Neuronal stem cell (in vitro differentiated cells): ENCODE data around the gene AFAP1.

Experiments
- DNase-seq: peaks from one replicate; pipeline ENCODE4 v3.0.0-alpha.2; 2013; ENCODE audit warnings: low spot score
- H2AFZ ChIP-seq: one replicate; pipeline ENCODE4 v1.6.1; 2013; ENCODE audit warnings: mild to moderate bottlenecking, low read length, inconsistent platforms
- H2AK5ac ChIP-seq: 2 replicates; pipeline ENCODE4 v1.6.1; 2013; ENCODE audit warnings: low read depth, mild to moderate bottlenecking, inconsistent platforms, low read length, moderate library complexity, mixed read lengths
- H2BK120ac ChIP-seq: 2 replicates; pipeline ENCODE4 v1.6.1; 2013; ENCODE audit warnings: low read depth, mild to moderate bottlenecking, inconsistent platforms, low read length, moderate library complexity, mixed read lengths
- H2BK12ac ChIP-seq: one replicate; pipeline ENCODE4 v1.6.1; 2013; ENCODE audit warnings: low read length, inconsistent platforms
- H2BK15ac ChIP-seq: 2 replicates; pipeline ENCODE4 v1.6.1; 2013; ENCODE audit warnings: mild to moderate bottlenecking, low read length, inconsistent platforms, mixed read lengths
- H2BK5ac ChIP-seq: one replicate; pipeline ENCODE4 v1.6.1; 2013; ENCODE audit warnings: inconsistent platforms, mild to moderate bottlenecking, low read length, moderate library complexity
- H3K14ac ChIP-seq: one replicate; pipeline ENCODE4 v1.6.1; 2013; ENCODE audit warnings: low read length, inconsistent platforms
- H3K18ac ChIP-seq: 2 replicates; pipeline ENCODE4 v1.6.1; 2013; ENCODE audit warnings: low read length, inconsistent platforms
- H3K23ac ChIP-seq: 2 replicates; pipeline ENCODE4 v1.6.1; 2013; ENCODE audit warnings: low read depth, mild to moderate bottlenecking, mixed read lengths, low read length, inconsistent platforms; ENCODE audit not compliant: poor library complexity
- H3K27ac ChIP-seq: replicated peaks from 3 replicates; pipeline ENCODE4 v1.5.1; 2013; ENCODE audit warnings: low read length, inconsistent platforms
- H3K27me3 ChIP-seq, 3 experiments: 2 replicates each; pipeline ENCODE4 v1.6.1; 2013; ENCODE audit warnings: low read length in 3 of 3, mild to moderate bottlenecking in 2 of 3, inconsistent platforms in 1 of 3, low read depth in 1 of 3, mixed read lengths in 1 of 3, moderate library complexity in 1 of 3; ENCODE audit not compliant: control insufficient read depth in 3 of 3, insufficient read depth in 3 of 3
- H3K36me3 ChIP-seq, 2 donors: replicated peaks in 1 of 2; 2 replicates each; pipeline ENCODE4 v1.6.1; 2013; ENCODE audit warnings: low read length in 2 of 2; ENCODE audit not compliant: control insufficient read depth in 2 of 2, insufficient read depth in 2 of 2
- H3K4ac ChIP-seq: 2 replicates; pipeline ENCODE4 v1.6.1; 2013; ENCODE audit warnings: inconsistent platforms, mild to moderate bottlenecking, low read length, moderate library complexity
- H3K4me1 ChIP-seq, 2 donors: 1 replicate in 1 of 2; 2 replicates in 1 of 2; pipeline ENCODE4 v1.6.1; 2013; ENCODE audit warnings: low read length in 2 of 2, low read depth in 1 of 2; ENCODE audit not compliant: control insufficient read depth in 2 of 2, insufficient read depth in 1 of 2
- H3K4me2 ChIP-seq: one replicate; pipeline ENCODE4 v1.6.1; 2013; ENCODE audit warnings: mild to moderate bottlenecking, low read length, inconsistent platforms; ENCODE audit not compliant: insufficient read depth, poor library complexity, severe bottlenecking
- H3K4me3 ChIP-seq, 2 donors: 2 replicates each; pipeline ENCODE4 v1.5.1; 2013; ENCODE audit warnings: low read length in 2 of 2, mild to moderate bottlenecking in 2 of 2, inconsistent platforms in 1 of 2, moderate library complexity in 1 of 2
- H3K79me1 ChIP-seq: one replicate; pipeline ENCODE4 v1.6.1; 2013; ENCODE audit warnings: low read depth, mild to moderate bottlenecking, inconsistent platforms, low read length, moderate library complexity
- H3K9ac ChIP-seq: one replicate; pipeline ENCODE4 v1.6.1; 2013; ENCODE audit warnings: mild to moderate bottlenecking, low read depth, low read length, inconsistent platforms; ENCODE audit not compliant: poor library complexity
- H3K9me3 ChIP-seq, 2 donors: replicated peaks in 1 of 2; 2 replicates each; pipeline versions ENCODE3 to v1.6.1; 2013; ENCODE audit warnings: low read length in 2 of 2, mild to moderate bottlenecking in 2 of 2, inconsistent platforms in 1 of 2, low read depth in 1 of 2, mixed read lengths in 1 of 2, moderate library complexity in 1 of 2; ENCODE audit not compliant: control insufficient read depth in 2 of 2, insufficient read depth in 1 of 2
- H4K8ac ChIP-seq: one replicate; pipeline ENCODE4 v1.6.1; 2013; ENCODE audit warnings: low read depth, mild to moderate bottlenecking, inconsistent platforms, low read length, moderate library complexity
- H4K91ac ChIP-seq: one replicate; pipeline ENCODE4 v1.6.1; 2013; ENCODE audit warnings: low read length, low read depth, mild to moderate bottlenecking, inconsistent platforms; ENCODE audit not compliant: poor library complexity
- WGBS, 2 donors: extraction: QIAGEN DNeasy Blood & Tissue Kit; methylation state at CpG; one replicate each; pipeline ENCODE4 v1.1.7; 2013; ENCODE audit warnings: missing lambda C conversion rate in 2 of 2, mixed read lengths in 1 of 2; ENCODE audit not compliant: insufficient read length in 2 of 2, insufficient replicate concordance in 1 of 2; ENCODE audit errors: extremely low coverage in 2 of 2; 5-methylcytosine and 5-hydroxymethylcytosine counted together

AFAP1 gene

GRCh38 chr4:7709431-7709830 lies 230.2 kb downstream of the AFAP1 start:
- H3K9me3 ChIP-seq = no peaks in the 10 kb centered on the region
- no peaks in the 10 kb centered on the region for H3K36me3 ChIP-seq
- no peak overlapping the region for H2BK5ac ChIP-seq
- no peak overlapping the region for H2AFZ ChIP-seq
- no peaks in the 10 kb centered on the region for H3K79me1 ChIP-seq
- H2AK5ac ChIP-seq = peak overlapping the region; percentile 43
- no peak overlapping the region for H3K23ac ChIP-seq
- no peak overlapping the region for H4K8ac ChIP-seq
- H3K9ac ChIP-seq = no peak overlapping the region
- peaks cover 3 to 22% of the 10 kb centered on the region in 2 donors for H3K4me1 ChIP-seq
- no peak overlapping the region for H3K4me3 ChIP-seq
- H4K91ac ChIP-seq = no peak overlapping the region
- peak overlapping the region; percentile 35 for H2BK15ac ChIP-seq
- no peak overlapping the region for H3K27ac ChIP-seq
- no peak overlapping the region for H3K4me2 ChIP-seq
- H2BK120ac ChIP-seq = no peak overlapping the region
- H3K27me3 ChIP-seq = peaks cover 0 to 4% (median 0%) of the 10 kb centered on the region in 3 experiments
- H3K18ac ChIP-seq = peak overlapping the region; percentile 89
- H3K4ac ChIP-seq = no peak overlapping the region
- no CpG with 5 or more reads among the region's 6 CpGs for WGBS, 2 donors
- no peak overlapping the region for H2BK12ac ChIP-seq
- peak overlapping the region; percentile 95 for H3K14ac ChIP-seq
- DNase-seq = no peak

GRCh38 chr4:7708981-7709380 lies 230.7 kb downstream of the AFAP1 start:
- Histone ChIP-seq H2BK15ac (peak overlapping the region; percentile 35), H3K9ac (no peak overlapping the region), H3K14ac (peak overlapping the region; percentile 95), H3K4me3 (no peak overlapping the region), H2BK12ac (no peak overlapping the region), H2AFZ (no peak overlapping the region), H3K4me1 (peaks cover 3 to 22% of the 10 kb centered on the region in 2 donors), H4K91ac (no peak overlapping the region), H3K9me3 (no peaks in the 10 kb centered on the region), H3K4ac (no peak overlapping the region), H3K79me1 (no peaks in the 10 kb centered on the region), H3K27me3 (peaks cover 0 to 4% (median 0%) of the 10 kb centered on the region in 3 experiments), H3K4me2 (no peak overlapping the region), H3K23ac (no peak overlapping the region), H2AK5ac (peak overlapping the region; percentile 43), H4K8ac (no peak overlapping the region), H3K18ac (peak overlapping the region; percentile 20), H2BK120ac (no peak overlapping the region), H3K27ac (no peak overlapping the region), H3K36me3 (no peaks in the 10 kb centered on the region), H2BK5ac (no peak overlapping the region)
- no peak for DNase-seq
- WGBS, 2 donors = no CpG with 5 or more reads among the region's 15 CpGs
